ENCODE results near the gene CST8.

The CST8 gene

DNA sequence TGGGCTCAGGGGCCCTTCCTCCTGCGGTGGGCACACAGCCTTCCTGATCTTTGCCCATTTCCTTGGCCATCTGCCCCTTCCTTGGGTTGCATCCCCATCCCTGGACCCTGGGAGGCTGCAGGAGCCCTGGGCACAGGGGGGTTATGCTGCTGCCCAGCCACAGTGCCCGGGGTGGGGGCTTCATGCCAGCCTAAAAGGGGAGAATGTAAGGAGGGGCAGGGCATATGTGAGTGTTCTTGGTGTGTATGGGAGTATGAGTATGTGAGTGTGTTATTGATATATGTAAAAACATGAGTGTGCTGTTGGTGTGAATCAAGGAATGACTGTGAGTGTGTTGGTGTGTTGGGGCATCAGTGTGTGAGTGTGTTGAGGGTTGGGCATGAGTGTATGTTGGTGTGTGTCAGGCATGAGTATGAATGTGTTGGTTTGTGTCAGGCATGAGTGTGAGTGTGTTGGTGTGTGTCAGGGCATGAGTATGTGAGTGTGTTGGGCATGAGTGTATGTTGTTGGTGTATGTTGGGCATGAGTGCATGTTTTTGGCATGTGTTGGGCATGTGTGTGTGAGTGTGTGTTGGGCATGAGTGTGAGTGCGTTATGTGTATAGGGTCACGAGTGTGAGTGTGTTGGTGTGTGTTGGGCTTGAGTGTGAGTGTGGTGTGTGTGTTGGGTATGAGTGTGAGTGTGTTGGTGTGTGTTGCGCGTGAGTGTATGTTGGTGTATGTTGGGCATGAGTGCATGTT lies 14.7 kb upstream of the CST8 start:
- no peak for DNase-seq

DNA sequence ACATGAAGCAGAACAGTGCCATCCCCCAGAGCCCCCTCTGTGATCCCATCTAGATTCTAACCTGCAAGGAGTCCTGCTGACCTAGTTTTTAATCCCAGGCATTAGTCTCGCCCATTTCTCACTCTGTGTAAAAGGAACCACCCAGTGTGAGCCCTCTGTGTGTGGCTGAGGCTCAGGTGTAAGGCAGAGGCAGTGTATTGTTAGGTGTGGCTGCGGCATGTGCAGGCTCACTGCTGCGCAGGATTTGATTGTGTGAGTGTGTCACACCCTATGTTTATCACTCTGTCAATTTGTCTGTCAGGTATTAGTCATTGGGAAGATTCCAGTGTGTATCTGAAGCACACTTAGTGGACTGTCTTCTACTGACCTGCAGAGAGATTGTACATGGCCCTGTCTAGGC lies 13.7 kb upstream of the CST8 start:
- no peak for DNase-seq

DNA sequence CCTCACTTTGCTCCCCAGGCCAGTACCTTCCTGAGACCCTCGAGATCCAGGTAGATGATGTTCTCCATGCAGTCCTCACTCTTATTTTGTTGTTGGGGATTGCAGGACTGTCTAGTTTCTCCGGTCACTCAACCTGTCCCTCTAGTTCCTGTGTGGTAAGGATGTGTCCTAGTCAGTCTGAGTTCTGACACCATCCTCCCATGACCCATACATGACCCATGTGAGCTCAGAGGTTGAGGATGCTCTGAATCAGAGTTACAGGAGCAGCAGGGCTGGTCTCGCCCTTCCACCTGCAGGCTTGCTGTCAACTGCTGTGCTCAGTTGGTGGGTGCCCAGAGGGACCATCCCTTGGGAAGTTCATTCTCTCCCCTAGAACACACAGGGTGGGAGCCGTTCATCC lies 11.9 kb upstream of the CST8 start:
- no peak for DNase-seq

DNA sequence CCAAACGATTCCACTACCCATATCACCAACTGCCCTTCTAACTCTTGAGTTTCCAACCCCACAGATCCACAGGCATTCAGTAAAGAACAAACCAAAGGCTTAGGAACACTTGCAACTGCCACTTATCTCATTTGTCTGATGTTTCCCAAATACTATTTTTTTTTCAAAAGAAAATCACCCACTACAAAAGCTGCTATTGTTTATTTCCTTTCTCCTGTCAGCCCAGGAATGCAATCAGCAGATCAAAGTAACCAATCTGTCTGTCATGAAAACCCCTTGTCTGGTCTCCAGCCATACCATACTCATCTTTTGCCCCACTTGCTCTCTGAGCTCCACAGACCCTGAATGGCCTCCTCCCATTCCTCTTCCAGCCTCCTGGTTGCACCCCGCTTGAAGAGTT lies 8.8 kb upstream of the CST8 start:
- no peak for DNase-seq

DNA sequence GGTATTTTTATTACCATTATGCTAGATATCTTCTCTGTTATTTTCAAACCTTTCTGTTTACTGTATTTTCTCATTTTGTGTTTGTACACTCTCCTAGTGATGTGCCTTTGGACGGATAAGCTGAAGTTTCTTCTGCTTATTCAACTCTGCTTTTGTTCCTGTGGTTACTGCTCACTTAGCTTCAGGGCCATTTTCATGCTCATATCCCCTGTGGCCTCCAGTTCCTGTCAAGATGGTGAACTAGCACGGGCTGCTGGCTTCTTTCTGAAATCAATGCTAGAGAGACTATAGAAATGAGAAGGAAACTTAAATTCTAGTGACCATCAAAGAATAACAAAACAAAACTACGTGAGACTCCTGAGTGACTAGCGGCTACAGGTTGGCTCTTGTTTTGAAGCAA lies 6.8 kb upstream of the CST8 start:
- DNase-seq = no peak

DNA sequence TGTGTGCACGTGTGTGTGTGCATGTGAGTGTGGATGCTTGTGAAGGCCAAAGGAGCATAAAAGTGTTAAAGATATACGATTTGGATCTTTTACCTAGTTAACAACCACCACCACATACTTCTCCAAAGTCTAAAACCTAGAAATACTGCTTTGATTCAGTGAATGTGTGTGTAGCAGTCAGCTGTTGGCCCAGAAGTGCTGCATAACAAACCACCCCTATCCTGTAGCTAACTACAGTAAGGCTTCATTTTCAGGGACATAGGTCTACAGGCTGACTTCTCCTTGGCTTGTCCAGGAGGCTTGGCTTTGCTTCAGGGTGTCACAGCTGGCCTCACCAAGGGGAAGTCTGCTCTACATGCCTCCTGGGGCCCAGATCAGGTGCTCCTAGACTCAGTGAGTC lies 2.4 kb upstream of the CST8 start:
- no peak for DNase-seq

DNA sequence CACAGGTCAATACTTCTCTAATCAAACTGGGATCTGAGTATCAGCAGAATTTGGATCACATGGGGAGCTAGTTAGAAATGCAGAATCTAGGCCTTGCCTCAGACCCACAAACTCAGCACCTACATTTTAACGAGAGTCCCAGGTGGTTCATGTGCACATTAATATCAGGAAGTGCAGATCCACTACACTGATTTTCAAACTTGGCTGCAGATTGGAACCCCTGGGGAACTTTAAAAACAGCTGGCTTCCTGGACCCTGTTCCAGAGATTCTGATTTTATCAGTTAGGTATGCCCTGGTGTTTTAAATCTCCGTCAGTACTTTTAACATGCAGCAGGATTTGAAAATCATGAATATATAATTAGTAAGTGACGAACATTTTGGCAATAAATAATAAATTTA lies 1.9 kb upstream of the CST8 start:
- DNase-seq = no peak

DNA sequence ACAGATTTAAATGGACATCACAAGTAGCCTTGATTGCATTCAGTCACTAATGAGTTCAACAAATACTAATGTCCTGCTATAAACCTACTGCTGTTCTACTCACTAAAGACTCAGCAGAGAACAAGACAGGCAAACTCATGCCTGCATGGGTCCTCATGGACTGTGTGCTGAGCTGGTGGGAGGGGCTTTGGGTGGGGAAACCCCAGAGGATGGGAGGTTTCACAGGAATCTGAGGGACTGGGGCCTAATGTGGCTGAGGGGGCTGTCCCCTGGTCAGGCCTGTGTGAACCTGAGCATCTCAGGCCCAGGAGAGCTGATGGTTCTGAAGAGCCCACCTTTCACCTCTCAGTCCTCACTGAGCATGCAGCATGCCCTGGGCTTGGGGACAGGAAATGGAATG lies 1.4 kb downstream of the CST8 start:
- DNase-seq = no peak

DNA sequence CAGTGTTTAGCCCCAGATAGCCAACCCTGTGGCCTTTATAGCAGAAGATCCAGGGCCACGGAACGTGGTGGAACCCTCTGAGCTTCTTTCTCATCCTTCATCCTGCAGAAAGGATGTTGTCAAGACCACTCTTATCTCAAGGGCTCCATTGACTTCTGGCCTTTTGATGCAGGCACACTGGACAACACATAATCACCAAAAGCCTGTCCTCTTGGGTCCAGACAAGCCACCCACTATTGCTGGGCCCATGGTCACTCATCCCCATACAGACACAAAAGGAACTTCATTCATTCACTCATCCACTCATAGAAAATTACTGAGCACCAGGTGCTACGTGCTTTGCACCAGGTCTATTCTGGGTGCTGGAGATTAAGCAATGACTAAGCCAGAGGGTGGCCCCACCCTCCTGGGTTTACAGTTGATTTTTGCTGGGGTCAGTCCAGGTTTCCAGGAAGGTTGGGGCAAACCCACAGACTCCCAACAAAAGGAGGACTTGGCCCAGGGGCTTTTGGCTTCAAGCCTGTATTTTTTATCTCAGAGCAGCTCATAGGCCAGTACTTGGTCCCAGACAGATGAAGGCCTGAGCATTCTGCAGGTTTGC lies 2.4 kb downstream of the CST8 start:
- DNase-seq = no peak

DNA sequence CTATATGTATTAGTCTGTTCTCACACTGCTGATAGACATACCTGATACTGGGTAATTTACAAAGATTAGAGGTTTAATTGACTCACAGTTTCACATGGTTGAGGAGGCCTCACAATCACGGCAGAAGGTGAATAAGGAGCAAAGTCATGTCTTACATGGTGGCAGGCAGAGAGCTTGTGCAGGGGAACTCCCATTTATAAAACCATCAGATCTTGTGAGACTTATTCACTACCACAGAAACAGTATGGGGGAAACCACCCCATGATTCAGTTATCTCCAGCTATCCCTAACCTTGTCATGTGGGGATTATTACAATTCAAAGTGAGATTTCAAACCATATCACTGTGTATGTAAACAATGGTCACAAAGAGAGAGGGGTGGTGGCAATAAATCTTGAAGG lies 6.6 kb downstream of the CST8 start:
- DNase-seq = no peak

DNA sequence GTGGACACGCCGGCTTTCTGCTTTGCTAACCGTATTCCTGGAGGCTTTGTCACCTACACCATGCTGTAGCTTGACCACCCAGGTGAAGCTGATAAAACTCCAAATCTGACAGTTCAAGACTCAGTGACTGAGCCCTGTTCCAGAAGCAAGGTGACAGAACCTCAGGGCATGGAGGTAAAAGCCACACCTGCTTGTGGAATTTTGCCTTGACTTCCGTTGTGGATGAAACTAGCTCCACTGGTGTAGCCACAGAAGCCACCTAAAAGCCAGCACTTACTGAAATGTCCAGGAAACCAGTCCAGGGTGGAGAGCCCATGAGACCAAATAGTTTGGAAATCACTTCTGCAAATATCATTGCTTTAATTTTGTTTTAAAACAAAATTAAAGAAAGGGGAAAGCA lies 11.0 kb downstream of the CST8 start:
- no peak for DNase-seq

DNA sequence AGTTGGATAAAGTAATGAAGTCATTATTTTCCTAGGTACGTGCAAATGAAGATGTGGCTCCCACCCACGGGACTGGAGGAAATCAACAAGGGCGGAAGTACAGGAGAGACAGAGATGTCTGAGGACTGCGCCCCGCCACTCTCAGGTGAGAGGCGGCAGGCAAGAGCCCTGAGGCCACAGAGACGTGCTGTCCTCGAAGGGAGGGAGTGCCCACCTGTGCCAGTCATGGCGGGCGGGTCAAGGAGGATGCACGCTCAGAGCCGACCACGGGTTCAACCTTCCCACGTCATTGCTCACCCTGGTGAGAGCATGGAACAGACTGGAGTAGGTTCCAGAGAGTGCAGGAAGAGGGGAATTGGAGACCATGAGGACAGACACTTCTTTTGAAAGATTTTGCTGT lies 12.7 kb downstream of the CST8 start:
- no peak for DNase-seq

DNA sequence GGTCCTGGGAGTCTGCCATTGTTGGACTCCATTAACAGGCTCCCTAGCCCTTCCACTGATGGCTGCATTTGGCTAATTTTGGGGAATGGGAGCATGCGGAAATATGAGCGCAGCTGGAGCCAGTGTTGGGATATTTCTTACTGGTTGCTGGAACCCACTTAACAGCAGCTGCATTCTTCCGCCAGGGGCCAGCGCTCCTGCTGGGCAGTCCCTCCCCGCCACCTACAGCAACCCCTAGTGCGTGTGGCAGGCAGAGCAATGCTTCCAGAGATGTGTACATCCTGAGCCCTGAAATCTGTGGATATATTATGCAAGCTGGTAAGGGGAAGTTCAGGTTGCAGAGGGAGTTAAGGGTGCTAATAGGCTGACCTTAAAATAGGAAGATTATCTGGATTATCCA lies 16.4 kb downstream of the CST8 start:
- no peak for DNase-seq

DNA sequence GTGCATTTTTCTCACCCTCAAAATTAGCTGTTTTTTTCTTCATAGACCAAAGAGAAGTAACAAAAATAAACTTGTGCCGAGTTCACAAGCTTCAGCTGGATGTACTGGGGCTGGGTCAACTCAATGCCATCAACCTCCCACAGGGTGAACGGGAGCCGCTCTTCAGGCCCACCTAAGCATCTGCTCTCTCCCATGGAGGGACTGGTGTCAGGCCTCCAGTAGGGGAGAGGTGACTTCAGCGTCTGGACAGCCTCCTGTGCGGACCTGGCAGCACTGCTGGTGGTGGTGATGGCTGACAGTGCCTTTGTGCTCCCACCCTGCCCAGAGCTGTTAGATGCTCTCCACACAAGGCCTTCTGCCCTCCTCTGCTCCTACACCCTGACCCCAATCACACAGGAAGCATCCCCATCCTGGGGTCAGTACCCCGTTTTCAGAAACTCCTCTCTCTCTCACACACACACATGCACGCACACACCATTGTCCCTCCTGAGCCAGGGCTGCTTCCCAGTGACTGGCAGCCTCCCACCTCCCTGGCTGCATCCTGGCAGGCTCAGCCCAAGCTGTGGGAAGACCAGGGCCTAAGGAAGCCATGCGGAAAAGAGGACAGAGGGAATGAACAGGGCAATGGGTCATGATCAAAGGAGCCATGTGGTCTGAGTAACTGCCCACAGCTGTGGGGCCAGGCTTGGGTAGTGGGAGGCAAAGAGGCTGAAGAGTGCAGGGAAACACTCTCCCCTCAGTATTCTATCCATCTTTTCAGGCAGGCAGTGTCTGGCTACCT lies 17.7 kb downstream of the CST8 start:
- DNase-seq = no peak

DNA sequence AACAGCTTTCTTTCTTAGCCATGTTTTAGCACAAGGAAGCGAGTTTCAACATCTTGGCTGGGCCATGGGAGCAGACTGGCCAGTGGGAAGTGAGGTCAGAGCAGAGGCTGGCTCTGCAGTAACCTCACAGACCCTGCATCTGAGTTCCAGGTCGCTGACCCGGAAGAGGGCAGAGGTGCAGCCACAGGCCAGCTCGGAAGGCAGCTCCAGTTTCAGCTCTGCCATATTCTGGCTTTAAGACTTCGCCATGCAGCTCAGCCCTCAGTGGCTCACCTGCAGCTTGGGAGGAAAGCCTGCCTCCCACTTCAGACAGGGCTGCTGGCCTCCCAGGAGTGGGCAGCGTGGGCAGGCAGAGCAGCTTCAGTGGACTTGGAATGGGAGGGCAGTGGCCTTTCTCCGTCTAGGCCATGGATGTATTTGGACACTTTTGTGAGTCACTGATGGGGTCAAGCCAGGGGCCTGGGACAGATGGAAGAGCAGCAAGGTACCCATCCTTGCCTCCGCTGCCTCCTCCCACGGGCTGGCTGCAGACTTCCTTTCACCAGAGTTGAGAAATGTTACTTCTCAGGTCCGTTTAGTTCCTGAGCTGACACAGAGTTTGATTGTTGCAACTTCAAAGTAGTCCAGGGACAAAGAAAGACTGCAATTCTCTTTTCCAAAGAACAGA lies 18.5 kb downstream of the CST8 start:
- no peak for DNase-seq

DNA sequence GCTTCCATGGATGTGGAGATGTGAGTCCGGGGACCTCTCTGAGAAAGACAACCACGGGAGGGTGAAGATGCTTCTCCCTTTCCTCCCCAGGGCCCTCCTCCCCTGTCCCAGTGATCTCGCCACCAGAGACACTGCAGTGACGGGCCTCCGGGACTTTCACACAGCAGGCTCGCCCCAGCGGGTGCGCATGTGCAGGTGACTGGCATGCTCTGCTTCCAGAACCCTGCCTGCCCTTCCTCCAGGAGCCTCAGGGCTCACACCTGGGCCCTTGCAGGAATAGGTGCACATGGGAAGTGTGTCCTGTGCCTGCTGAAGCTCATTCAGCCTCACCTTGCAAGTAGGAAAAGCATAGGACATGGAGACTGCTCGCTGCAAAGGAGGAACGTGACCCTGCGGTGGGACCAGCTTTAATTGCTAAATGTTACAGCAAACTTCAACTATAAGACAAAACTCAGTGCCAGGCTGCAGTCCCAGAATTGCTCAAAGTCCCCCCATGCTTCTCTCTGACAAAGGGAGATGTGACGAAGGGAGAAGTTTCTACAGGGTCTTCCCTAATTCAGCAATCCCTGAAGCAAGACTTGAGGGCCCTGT lies 19.2 kb downstream of the CST8 start:
- DNase-seq = no peak

DNA sequence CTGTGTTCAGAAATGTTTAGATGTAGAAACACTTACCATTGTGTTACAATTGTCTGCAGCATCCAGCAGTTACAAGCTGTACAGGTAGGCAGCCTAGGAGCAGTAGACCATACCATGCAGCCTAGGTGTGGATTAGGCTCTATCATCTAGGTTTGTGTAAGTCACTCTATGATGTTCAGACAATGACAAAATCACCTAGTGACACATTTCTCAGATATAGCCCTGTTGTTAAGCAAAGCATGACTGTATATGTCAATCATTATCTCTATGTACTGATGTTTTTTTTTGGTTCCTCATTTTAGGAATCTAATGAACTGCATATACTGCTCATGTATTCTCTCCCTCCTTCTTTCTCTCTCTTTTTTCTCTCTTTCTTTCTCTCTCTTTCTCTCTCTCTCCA lies 22.2 kb downstream of the CST8 start:
- no peak for DNase-seq

DNA sequence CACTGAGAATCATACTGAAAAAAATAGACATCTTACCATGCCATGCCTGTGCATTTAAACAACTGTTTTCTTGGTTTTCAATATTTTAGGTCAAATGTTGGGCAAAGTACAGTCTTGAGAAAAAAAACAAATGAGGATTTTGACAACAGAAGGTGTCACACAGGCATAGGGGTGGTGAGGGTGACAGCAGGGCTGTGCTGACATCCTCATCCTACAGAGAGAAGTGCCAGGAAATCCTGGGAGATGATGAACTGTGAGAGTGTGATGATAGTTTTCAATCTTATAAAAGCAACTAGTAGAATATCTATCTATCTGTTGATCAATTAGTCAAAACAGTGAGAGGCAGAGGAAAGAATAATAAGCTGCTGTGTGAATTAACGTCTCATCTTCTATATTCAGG lies 23.9 kb downstream of the CST8 start:
- DNase-seq = no peak

DNA sequence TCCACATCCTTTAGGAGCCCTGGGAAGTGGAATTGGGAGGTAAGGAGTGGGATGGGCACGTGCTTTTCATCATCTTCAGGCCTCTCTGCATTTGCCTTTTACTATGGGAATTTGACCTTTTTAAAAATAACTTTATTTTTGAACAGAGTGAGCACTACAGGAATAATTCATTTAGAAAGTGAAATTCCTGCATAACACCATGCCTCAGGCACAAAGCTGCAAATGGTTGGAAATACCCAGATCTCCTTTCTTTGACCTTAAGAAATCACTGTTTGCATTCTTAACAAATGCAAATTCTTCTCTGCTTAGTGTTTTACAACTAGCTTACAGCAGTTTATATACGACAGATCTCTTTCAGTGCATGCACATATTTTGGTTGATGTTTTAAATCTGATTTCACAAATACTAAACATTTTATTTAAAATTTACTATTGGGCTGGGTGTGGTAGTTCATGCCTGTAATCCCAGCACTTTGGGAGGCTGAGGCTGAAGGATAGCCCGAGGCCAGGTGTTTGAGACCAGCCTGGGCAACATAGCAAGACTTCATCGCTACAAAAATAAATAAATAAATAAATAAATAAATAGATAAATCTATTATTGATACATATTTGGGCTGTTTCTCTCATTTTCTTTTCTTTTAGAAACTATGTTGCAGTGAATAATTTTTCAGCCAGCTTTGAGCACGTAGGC lies 24.5 kb downstream of the CST8 start:
- DNase-seq = no peak

DNA sequence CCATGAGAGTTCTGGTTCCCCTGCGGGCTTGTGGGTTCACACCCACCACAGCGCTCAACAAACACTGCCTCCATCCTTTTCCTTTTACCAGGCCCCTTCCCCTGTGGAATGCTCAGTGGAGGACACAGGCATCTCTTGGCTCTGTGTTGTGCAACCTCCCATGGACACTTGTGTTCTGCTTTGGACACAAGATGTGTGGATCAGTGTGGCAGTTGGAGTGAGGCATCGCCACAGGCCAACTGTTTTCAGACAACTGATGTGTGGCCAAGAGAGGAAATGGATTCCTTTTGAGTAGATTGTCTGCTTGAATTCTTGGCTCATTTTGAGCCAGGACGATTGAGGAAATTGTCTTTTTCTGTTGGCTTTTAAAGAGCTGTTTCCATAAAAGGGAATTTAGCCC lies 26.8 kb downstream of the CST8 start:
- DNase-seq = no peak

DNA sequence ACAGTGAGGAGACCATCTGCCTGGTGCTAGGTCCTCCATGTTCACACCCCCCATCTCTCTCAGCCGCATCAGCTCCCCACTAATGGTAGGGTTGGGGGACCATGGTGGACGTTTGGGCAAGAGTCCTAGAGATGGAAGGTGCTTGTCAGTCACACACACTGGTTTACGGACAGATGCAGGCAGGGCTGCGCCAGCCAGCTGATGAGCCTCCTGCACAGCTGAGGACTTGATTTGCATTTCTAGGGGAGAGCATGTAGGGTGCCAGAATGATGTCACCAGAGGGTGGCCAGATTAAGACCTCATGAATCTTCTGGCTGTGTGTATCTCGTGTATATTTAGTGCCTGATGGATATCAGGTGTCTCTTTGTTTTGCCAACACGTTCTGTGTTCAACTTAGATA lies 28.6 kb downstream of the CST8 start:
- no peak for DNase-seq

DNA sequence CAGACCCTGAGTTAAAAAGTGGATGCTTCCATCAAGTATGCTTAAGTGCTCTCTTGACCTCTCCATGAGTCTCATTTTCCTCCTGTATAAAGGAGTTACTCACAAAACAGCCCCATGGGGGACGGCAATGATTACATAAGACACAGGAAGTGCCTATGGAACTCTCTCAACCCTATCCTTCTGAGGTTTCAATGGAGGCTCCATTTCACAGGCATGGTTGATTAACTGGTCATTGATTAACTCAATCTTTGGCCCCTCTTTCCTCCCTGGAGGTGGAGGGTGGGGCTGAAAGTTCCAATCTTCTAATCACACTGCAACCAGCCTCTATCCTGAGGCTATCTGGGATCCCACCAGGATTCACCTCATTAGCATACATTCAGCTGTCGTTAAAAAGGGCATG lies 29.3 kb downstream of the CST8 start:
- no peak for DNase-seq

DNA sequence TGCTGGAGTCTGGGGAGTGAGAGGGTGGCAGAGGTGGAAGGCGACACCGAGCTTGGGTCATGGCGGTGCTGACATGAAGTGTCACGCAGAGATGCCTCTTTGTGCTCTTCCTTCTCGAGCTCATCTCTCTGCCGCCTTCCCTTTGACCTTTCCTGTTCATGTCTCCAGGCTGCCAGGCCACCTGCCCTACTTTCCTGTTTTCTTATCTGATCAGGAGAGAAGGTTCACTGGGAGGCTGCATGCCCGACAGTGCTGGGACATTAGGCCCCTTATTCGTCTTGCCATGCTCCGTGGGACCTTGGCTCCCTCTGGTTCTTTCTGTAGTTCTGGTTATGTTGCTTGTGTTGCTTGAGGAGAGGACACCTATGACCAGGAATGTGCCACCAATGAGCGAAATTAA lies 33.2 kb downstream of the CST8 start:
- DNase-seq = no peak

All from activated CD4-positive, CD25-positive, alpha-beta regulatory T cell treated with anti-CD3 and anti-CD28 coated beads, Interleukin-2, amount 50 U/mL, for 72 hours (primary cell).